Osteocyte (in vitro differentiated cells): ENCODE measurements around the gene MKLN1. TPM values are rescaled to one million over a fixed set of nuclear protein-coding genes. Genes with fewer than 3 reads are reported as not detected.

Source experiments
- DNase-seq: peaks from one replicate; pipeline ENCODE4 v3.0.0; 2021; ENCODE audit warnings: mixed read lengths; ENCODE audit not compliant: unreplicated experiment; ENCODE audit errors: extremely low spot score
- H3K27ac Mint-ChIP-seq: one replicate; pipeline ENCODE4 v1.8.0; 2021; ENCODE audit warnings: mild to moderate bottlenecking, mixed read lengths; ENCODE audit not compliant: unreplicated experiment
- H3K27me3 Mint-ChIP-seq: one replicate; pipeline ENCODE4 v1.8.0; 2021; ENCODE audit warnings: mixed read lengths; ENCODE audit not compliant: unreplicated experiment
- H3K36me3 Mint-ChIP-seq: one replicate; pipeline ENCODE4 v1.8.0; 2021; ENCODE audit warnings: mixed read lengths; ENCODE audit not compliant: unreplicated experiment
- H3K4me1 Mint-ChIP-seq: one replicate; pipeline ENCODE4 v1.8.0; 2021; ENCODE audit warnings: mixed read lengths; ENCODE audit not compliant: unreplicated experiment
- H3K4me3 Mint-ChIP-seq: one replicate; pipeline ENCODE4 v1.8.0; 2021; ENCODE audit warnings: mild to moderate bottlenecking, moderate library complexity, mixed read lengths; ENCODE audit not compliant: unreplicated experiment
- H3K9me3 Mint-ChIP-seq: one replicate; pipeline ENCODE4 v1.8.0; 2021; ENCODE audit warnings: mixed read lengths; ENCODE audit not compliant: unreplicated experiment
- CTCF ChIP-seq: fragments of 200-600 bp; sonication (generic); IDR thresholded peaks from 2 replicates; pipeline ENCODE4 v1.5.0; 2021; ENCODE audit warnings: antibody characterized with exemption, mild to moderate bottlenecking, moderate library complexity
- total RNA-seq: library from RNA; stranded (reverse); gene quantifications from 2 replicates; pipeline ENCODE4 v1.2.1, GENCODE V29; 2021

Gene MKLN1
- total RNA-seq, 1 donor from 2014 or later = 41.4 TPM

- no peak overlapping the region for H3K4me3 Mint-ChIP-seq
- no peaks in the 10 kb centered on the region for H3K27me3 Mint-ChIP-seq
- no peak for DNase-seq
- no peak overlapping the region for H3K27ac Mint-ChIP-seq
- TF ChIP-seq CTCF = no peak
- H3K9me3 Mint-ChIP-seq = no peaks in the 10 kb centered on the region
- H3K4me1 Mint-ChIP-seq = peaks cover 10% of the 10 kb centered on the region
- H3K36me3 Mint-ChIP-seq = peaks cover 3% of the 10 kb centered on the region
These were observed 19.4 kb downstream of the MKLN1 start for GRCh38 chr7:131346885-131347592.

- Mint-ChIP-seq H3K4me1 (peaks cover 41% of the 10 kb centered on the region), H3K4me3 (no peak overlapping the region), H3K36me3 (peaks cover 4% of the 10 kb centered on the region), H3K9me3 (no peaks in the 10 kb centered on the region), H3K27me3 (no peaks in the 10 kb centered on the region), H3K27ac (no peak overlapping the region)
- TF ChIP-seq CTCF = no peak
- DNase-seq = no peak
These were observed 24.4 kb downstream of the MKLN1 start for GRCh38 chr7:131352032-131352431.

GRCh38 chr7:131354390-131354789 is 26.7 kb downstream of the MKLN1 start:
- Mint-ChIP-seq H3K4me1 (peaks cover 62% of the 10 kb centered on the region), H3K4me3 (no peak overlapping the region), H3K36me3 (peaks cover 7% of the 10 kb centered on the region), H3K9me3 (peaks cover 7% of the 10 kb centered on the region), H3K27me3 (no peaks in the 10 kb centered on the region), H3K27ac (no peak overlapping the region)
- no peak for TF ChIP-seq CTCF
- no peak for DNase-seq

GRCh38 chr7:131355917-131356777 is 28.5 kb downstream of the MKLN1 start:
- Mint-ChIP-seq H3K4me1 (peaks cover 73% of the 10 kb centered on the region), H3K36me3 (peaks cover 12% of the 10 kb centered on the region), H3K27ac (no peak overlapping the region), H3K27me3 (no peaks in the 10 kb centered on the region), H3K4me3 (no peak overlapping the region), H3K9me3 (peaks cover 16% of the 10 kb centered on the region)
- no peak for DNase-seq
- TF ChIP-seq CTCF = no peak

- peaks cover 78% of the 10 kb centered on the region for H3K4me1 Mint-ChIP-seq
- H3K27ac Mint-ChIP-seq = peak overlapping the region; percentile 51
- peak overlapping the region; percentile 34 for H3K4me3 Mint-ChIP-seq
- TF ChIP-seq CTCF = no peak
- H3K27me3 Mint-ChIP-seq = no peaks in the 10 kb centered on the region
- DNase-seq = no peak
- peaks cover 8% of the 10 kb centered on the region for H3K36me3 Mint-ChIP-seq
- peaks cover 21% of the 10 kb centered on the region for H3K9me3 Mint-ChIP-seq
These were observed 29.7 kb downstream of the MKLN1 start for GRCh38 chr7:131357282-131357880.
